C4-2B (cell line): ENCODE measurements around the gene NUDC.

Experiments
- H3K27ac ChIP-seq: fragments of 450-650 bp; 2 replicates; pipeline ENCODE4 v1.5.1; 2017
- CTCF ChIP-seq: fragments of 450-650 bp; conservative IDR thresholded peaks from 2 replicates; pipeline ENCODE4 v1.5.1; 2017; ENCODE audit warnings: mild to moderate bottlenecking
- ZFX ChIP-seq: fragments of 450-650 bp; IDR thresholded peaks from 2 replicates; pipeline ENCODE4 v1.6.1; 2017

Gene NUDC

GRCh38 chr1:26953374-26953773 is 31.8 kb downstream of the NUDC start:
- TF ChIP-seq ZFX = no peak
- no peak for TF ChIP-seq CTCF
- H3K27ac ChIP-seq = no peak overlapping the region

GRCh38 chr1:26956321-26956720 is 34.8 kb downstream of the NUDC start:
- TF ChIP-seq ZFX (no peak), CTCF (no peak)
- no peak overlapping the region for H3K27ac ChIP-seq

GRCh38 chr1:26957306-26957705 is 35.8 kb downstream of the NUDC start:
- TF ChIP-seq CTCF (no peak), ZFX (no peak)
- H3K27ac ChIP-seq = no peak overlapping the region

- peak overlapping the region; percentile 96 for H3K27ac ChIP-seq
Observed at GRCh38 chr1:26959270-26959669, 37.7 kb downstream of the NUDC start.

GRCh38 chr1:26959722-26960624 is 38.4 kb downstream of the NUDC start, which contains the start of gene KDF1:
TSS of gene KDF1 (minus strand) at chr1:26960468. CDS start at chr1:26952380, 8,088 bp downstream.
- TF ChIP-seq CTCF = no peak; the same call in 1 of the 2 replicates
- TF ChIP-seq ZFX = peak; percentile 92
- peak within 1 kb of the TSS; percentile 96 for H3K27ac ChIP-seq

More at GRCh38 chr1:26959270-26959669, 37.7 kb downstream of the NUDC start:
- TF ChIP-seq CTCF = no peak
- TF ChIP-seq ZFX = no peak

GRCh38 chr1:26960625-26960966 is 39.1 kb downstream of the NUDC start:
- TF ChIP-seq ZFX (no peak), CTCF (no peak; the same call in 1 of the 2 replicates)
- H3K27ac ChIP-seq = peak overlapping the region; percentile 96

GRCh38 chr1:26961826-26962225 is 40.3 kb downstream of the NUDC start:
- TF ChIP-seq ZFX (no peak), CTCF (no peak)
- H3K27ac ChIP-seq = no peak overlapping the region
